GM19023 (cell line): Measurements from ENCODE around the gene RIPPLY1.
A peak's percentile ranks its signal among the peaks of the same experiment; 100 is the strongest.

ENCODE experiments used
- ATAC-seq: cut with Tn5 transposase; IDR thresholded peaks from one replicate; pipeline ENCODE4 v1.9.1; 2021; ENCODE audit warnings: mild to moderate bottlenecking, moderate library complexity; ENCODE audit not compliant: unreplicated experiment

The RIPPLY1 gene

DNA sequence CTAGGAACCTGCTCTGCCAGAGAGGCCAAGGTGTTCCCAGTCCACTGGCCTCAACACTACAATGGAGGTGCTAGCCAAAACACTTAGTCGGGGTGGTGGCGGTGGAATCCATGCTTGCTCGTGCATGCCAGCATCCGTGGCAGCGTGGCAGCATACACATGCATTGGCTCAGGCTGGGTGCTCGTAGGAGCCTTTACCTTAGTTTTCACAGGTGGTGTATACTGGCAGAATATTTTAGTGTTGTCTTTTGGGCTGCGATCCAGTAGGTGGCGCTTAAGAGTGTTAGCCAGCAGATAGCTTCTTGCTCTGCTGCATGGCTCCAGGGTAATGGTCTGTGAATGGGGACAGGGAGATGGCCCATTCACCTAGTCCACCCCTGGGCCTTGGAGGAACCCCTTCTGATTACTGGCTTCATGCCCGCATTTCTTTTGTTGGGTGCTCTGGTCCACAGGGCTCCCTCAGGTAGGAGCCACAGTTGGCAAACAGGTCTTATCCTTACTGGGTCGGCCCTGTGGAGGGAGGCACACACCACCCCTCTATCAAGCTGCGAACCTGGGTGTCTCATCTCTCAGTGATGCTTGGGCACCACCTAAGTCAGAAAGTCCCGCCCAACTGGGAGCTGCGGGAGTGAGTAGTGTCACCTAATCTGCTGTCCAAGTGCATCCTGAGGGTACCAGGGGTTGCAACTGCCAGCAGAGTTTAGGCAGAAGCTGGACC is 40.0 kb downstream of the RIPPLY1 start:
- ATAC-seq, result peak; percentile 83
